SJCRH30 (cell line): Measurements from ENCODE around the gene GK. TPM values are rescaled to one million over a fixed set of nuclear protein-coding genes. Genes with fewer than 3 reads are reported as not detected.
"Not testable (repeated sequence)": the region's sequence is repeated elsewhere in the genome, so short reads cannot be mapped to it uniquely, and the experiment has no call there.

ENCODE experiments used
- DNase-seq, 2 experiments: peaks; one replicate each; pipeline ENCODE4 v3.0.0-alpha.2; 2015 to 2020
- H3K27ac ChIP-seq: fragments of 250-450 bp; sonication (Bioruptor Pico); 2 replicates; pipeline ENCODE4 v1.5.1; 2020; ENCODE audit warnings: mild to moderate bottlenecking, moderate library complexity
- H3K27me3 ChIP-seq: fragments of 250-450 bp; sonication (Bioruptor Pico); 2 replicates; pipeline ENCODE4 v1.5.1; 2020; ENCODE audit warnings: mild to moderate bottlenecking, moderate library complexity
- H3K36me3 ChIP-seq: fragments of 250-450 bp; sonication (Bioruptor Pico); 2 replicates; pipeline ENCODE4 v1.5.1; 2020; ENCODE audit warnings: mild to moderate bottlenecking, moderate library complexity
- H3K4me1 ChIP-seq: fragments of 250-450 bp; sonication (Bioruptor Pico); 2 replicates; pipeline ENCODE4 v1.5.1; 2020; ENCODE audit warnings: mild to moderate bottlenecking, moderate library complexity
- H3K4me3 ChIP-seq: fragments of 250-450 bp; sonication (Bioruptor Pico); 2 replicates; pipeline ENCODE4 v1.5.1; 2020; ENCODE audit warnings: mild to moderate bottlenecking, moderate library complexity
- H3K9me3 ChIP-seq: fragments of 250-450 bp; sonication (Bioruptor Pico); replicated peaks from 2 replicates; pipeline ENCODE4 v1.5.1; 2020; ENCODE audit warnings: mild to moderate bottlenecking, moderate library complexity
- total RNA-seq: library from RNA; depleted of rRNA; stranded (reverse); fragments of >200 nt; shearing (Covaris generic); gene quantifications from 2 replicates; pipeline ENCODE4 v1.2.3, GENCODE V29; 2014

GK gene
- total RNA-seq, 1 experiment from 2014 or later = 10.5 TPM

GRCh38 chrX:30666094-30666493 lies 12.9 kb downstream of the GK start:
- no peaks in the 10 kb centered on the region for H3K9me3 ChIP-seq
- H3K27ac ChIP-seq = no peak overlapping the region
- no peaks in the 10 kb centered on the region for H3K27me3 ChIP-seq
- no peaks in the 10 kb centered on the region for H3K4me1 ChIP-seq
- no peaks in the 10 kb centered on the region for H3K36me3 ChIP-seq
- no peak overlapping the region for H3K4me3 ChIP-seq
- no peak for DNase-seq

- Histone ChIP-seq H3K4me1 (no peaks in the 10 kb centered on the region), H3K36me3 (no peaks in the 10 kb centered on the region)
- DNase-seq = no peak
Observed at GRCh38 chrX:30668581-30668980, 15.4 kb downstream of the GK start.

GRCh38 chrX:30671189-30671588 lies 18.0 kb downstream of the GK start:
- not testable (repeated sequence) for H3K36me3 ChIP-seq, H3K4me3 ChIP-seq, DNase-seq, H3K4me1 ChIP-seq, H3K9me3 ChIP-seq, H3K27ac ChIP-seq, H3K27me3 ChIP-seq

More at GRCh38 chrX:30668581-30668980, 15.4 kb downstream of the GK start:
- Histone ChIP-seq H3K27me3 (no peaks in the 10 kb centered on the region), H3K4me3 (no peak overlapping the region), H3K9me3 (no peaks in the 10 kb centered on the region), H3K27ac (no peak overlapping the region)

GRCh38 chrX:30673127-30673796 lies 20.0 kb downstream of the GK start:
- H3K27ac ChIP-seq = no peak overlapping the region
- no peak overlapping the region for H3K4me3 ChIP-seq
- no peaks in the 10 kb centered on the region for H3K27me3 ChIP-seq
- no peaks in the 10 kb centered on the region for H3K36me3 ChIP-seq
- DNase-seq = no peak
- H3K4me1 ChIP-seq = no peaks in the 10 kb centered on the region
- H3K9me3 ChIP-seq = no peaks in the 10 kb centered on the region

DNA sequence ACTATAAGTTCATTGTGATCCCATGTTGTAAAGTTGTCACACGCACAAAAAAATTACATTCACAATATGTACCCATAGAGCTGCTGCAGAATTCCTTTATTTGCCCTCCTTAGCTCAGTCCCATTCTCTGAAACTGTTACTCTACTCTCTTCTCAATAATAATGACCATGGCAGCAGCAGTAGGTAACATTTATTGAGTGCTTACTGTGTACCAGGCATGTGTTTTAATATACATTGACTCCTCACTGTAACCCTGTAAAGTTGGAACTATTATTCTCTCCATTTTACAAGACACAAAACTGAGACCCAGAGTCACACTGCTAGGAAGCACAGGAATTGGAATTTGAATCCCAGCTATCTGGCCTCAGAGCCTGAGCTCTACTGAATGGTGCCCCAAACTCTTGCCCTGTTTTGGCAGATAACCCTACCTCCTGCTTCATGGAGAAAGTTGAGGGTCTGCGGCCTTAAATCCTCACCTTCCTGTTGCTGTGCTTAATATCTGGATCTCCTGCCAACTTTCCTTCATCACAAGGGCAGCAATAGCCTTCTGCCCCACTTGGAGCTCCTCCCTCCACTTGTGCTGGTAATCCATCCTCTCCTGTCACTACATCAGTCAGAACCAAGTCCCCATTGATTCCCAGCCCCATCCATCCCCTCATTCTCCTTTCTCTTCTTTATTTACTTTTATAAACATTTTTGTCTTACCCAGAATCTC lies 20.8 kb downstream of the GK start:
- DNase-seq = no peak

DNA sequence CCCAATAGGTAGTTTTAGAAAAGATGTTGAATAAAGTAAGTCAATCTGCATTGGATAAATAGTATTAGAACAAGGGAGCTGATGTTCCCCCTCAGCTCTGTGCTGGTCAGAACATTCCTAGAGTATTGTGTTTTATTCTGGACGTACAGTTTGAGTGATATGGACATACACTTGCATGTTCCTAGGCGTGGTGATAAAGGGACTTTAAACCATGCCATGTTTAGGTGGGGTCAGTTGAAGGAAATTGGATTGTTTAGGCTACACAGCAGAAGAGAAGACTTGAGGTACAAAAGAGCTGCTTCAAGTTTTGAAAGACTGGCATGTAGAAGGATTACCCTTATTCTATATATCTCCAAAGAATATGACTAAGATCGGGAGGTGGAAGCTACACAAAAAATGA lies 21.6 kb downstream of the GK start:
- H3K27me3 ChIP-seq = no peaks in the 10 kb centered on the region
- no peak for DNase-seq
- H3K36me3 ChIP-seq = no peaks in the 10 kb centered on the region
- no peak overlapping the region for H3K4me3 ChIP-seq
- H3K27ac ChIP-seq = no peak overlapping the region
- H3K9me3 ChIP-seq = no peaks in the 10 kb centered on the region
- H3K4me1 ChIP-seq = no peaks in the 10 kb centered on the region

More for the DNA sequence above, 20.8 kb downstream of the GK start:
- Histone ChIP-seq H3K36me3 (no peaks in the 10 kb centered on the region), H3K9me3 (no peaks in the 10 kb centered on the region), H3K4me3 (no peak overlapping the region), H3K27ac (no peak overlapping the region), H3K27me3 (no peaks in the 10 kb centered on the region), H3K4me1 (no peaks in the 10 kb centered on the region)

- DNase-seq = no peak
- H3K36me3 ChIP-seq = no peaks in the 10 kb centered on the region
- no peak overlapping the region for H3K27ac ChIP-seq
- no peaks in the 10 kb centered on the region for H3K27me3 ChIP-seq
- no peaks in the 10 kb centered on the region for H3K9me3 ChIP-seq
- no peak overlapping the region for H3K4me3 ChIP-seq
- H3K4me1 ChIP-seq = no peaks in the 10 kb centered on the region
Observed at GRCh38 chrX:30679369-30679768, 26.1 kb downstream of the GK start.

GRCh38 chrX:30680618-30681017 lies 27.4 kb downstream of the GK start:
- no peak overlapping the region for H3K4me3 ChIP-seq
- no peaks in the 10 kb centered on the region for H3K4me1 ChIP-seq
- H3K36me3 ChIP-seq = no peaks in the 10 kb centered on the region
- no peaks in the 10 kb centered on the region for H3K9me3 ChIP-seq
- no peak overlapping the region for H3K27ac ChIP-seq
- H3K27me3 ChIP-seq = no peaks in the 10 kb centered on the region
- no peak for DNase-seq

DNA sequence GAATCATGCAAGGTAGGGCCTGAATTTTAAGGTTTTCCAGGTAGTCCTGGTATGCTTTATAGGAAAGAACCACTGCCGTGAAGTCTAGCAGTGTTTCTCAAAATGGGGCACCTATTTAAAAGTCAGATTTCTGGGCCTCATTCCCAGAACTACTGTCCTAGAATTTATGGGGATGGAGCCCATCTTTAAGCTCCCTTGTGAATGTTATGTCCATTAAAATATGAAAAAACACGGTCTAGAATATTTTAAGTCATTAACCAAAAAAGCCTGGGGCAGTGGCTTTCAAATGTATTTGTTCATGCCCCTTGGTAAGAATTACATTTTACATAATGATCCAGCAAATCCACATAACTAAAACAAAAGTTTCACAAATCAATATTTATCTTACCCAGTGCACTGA lies 35.4 kb downstream of the GK start:
- no peaks in the 10 kb centered on the region for H3K4me1 ChIP-seq
- no peak for DNase-seq
- H3K4me3 ChIP-seq = no peak overlapping the region
- H3K27me3 ChIP-seq = no peaks in the 10 kb centered on the region
- no peaks in the 10 kb centered on the region for H3K9me3 ChIP-seq
- H3K36me3 ChIP-seq = no peaks in the 10 kb centered on the region
- H3K27ac ChIP-seq = no peak overlapping the region

DNA sequence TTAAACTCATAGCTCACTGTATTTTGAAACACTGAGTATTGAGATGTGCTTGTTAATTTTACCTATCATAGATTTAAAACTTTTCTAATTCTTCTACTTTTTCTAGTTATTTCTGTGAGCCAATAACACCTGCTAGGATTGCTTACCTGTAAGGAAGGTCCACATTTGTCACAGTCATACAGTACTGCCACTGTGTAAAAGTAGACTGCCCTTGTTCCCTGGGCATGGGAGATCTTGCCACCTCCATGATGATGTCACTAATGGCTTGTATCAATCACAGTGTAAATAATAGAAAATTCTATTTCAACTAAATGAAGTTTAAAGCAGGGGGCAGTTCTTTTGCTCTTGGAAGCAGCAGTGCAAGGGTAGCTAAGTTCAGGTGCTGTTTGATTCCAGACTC lies 35.9 kb downstream of the GK start:
- no peaks in the 10 kb centered on the region for H3K36me3 ChIP-seq
- H3K4me3 ChIP-seq = no peak overlapping the region
- H3K27me3 ChIP-seq = no peaks in the 10 kb centered on the region
- DNase-seq = no peak
- no peak overlapping the region for H3K27ac ChIP-seq
- H3K4me1 ChIP-seq = no peaks in the 10 kb centered on the region
- H3K9me3 ChIP-seq = no peaks in the 10 kb centered on the region

DNA sequence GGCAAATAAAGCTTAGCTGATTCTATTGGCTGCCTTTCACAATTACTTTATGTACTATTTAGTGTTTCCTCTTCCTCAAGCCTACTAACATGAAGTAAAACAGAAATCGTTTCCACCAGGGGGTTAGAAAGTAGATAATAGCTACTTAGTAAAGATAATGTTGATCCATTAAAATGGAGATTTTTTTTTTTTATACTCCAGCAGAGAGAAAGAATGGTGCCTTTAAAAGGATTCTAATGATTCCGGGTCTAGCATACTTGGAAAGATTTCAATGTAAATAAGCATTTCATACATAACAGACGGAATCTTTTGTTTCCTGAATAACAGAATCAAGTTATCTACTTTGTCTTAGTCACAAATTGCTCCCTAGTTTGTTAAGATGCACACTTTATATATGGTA lies 37.1 kb downstream of the GK start:
- no peaks in the 10 kb centered on the region for H3K27me3 ChIP-seq
- H3K27ac ChIP-seq = no peak overlapping the region
- no peaks in the 10 kb centered on the region for H3K36me3 ChIP-seq
- DNase-seq = no peak
- no peaks in the 10 kb centered on the region for H3K9me3 ChIP-seq
- no peak overlapping the region for H3K4me3 ChIP-seq
- no peaks in the 10 kb centered on the region for H3K4me1 ChIP-seq

- Histone ChIP-seq H3K4me1 (no peaks in the 10 kb centered on the region), H3K4me3 (no peak overlapping the region), H3K9me3 (no peaks in the 10 kb centered on the region), H3K27ac (no peak overlapping the region), H3K36me3 (no peaks in the 10 kb centered on the region), H3K27me3 (no peaks in the 10 kb centered on the region)
- DNase-seq = no peak
Observed at GRCh38 chrX:30693999-30694650, 40.9 kb downstream of the GK start.

DNA sequence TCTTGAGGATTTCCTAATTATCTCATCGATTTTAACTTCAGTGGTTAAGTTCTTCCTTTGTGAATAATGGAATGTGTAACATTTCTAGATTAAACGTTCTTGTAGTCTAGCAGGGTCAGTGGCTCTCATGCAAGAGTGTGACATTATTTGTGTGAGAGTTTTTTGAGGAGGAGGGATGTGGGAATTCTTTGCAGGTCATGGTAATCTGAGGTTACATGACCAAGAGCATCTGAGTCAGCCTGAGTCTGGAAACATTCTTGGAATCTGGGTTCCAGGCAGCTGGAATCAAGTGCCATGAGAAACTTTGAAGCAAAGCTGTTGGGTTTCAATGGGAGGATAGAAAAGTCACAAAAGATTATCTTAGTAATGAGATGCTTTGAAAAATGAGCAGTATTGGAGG lies 49.5 kb downstream of the GK start:
- Histone ChIP-seq H3K4me1 (no peaks in the 10 kb centered on the region), H3K27ac (no peak overlapping the region), H3K27me3 (no peaks in the 10 kb centered on the region), H3K36me3 (no peaks in the 10 kb centered on the region), H3K4me3 (no peak overlapping the region), H3K9me3 (no peaks in the 10 kb centered on the region)
- no peak for DNase-seq

DNA sequence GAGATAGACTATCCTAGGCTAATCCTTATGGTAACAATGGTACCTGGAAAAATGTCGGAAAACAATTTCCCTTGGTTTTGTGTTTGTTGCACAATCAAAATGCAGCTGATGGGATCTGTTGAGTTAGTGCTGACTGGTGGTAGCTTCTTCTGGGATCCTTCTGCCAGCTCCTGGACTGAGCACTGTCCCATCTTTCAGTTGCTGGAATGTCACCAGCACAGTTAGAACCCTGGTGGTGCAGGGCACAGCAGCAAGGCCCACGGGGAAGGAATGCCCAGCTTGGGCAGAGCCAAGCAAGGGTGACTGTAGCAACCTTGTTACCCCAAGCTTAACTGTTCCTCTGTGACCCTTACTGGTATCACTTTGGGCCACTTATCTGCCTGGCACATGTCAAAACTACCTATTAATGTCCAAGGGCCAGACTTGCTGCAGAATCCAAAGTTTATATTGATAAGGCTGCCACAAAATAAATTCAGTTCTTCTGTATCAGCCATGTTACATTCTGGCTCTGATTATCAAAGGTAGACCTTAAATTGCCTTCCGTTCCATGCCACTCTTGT lies 53.1 kb downstream of the GK start:
- Histone ChIP-seq H3K4me3 (no peak overlapping the region), H3K36me3 (no peaks in the 10 kb centered on the region), H3K27me3 (no peaks in the 10 kb centered on the region), H3K9me3 (no peaks in the 10 kb centered on the region), H3K4me1 (no peaks in the 10 kb centered on the region), H3K27ac (no peak overlapping the region)
- no peak for DNase-seq

- no peaks in the 10 kb centered on the region for H3K36me3 ChIP-seq
- no peak overlapping the region for H3K27ac ChIP-seq
- no peak for DNase-seq
- H3K4me1 ChIP-seq = no peaks in the 10 kb centered on the region
- no peaks in the 10 kb centered on the region for H3K9me3 ChIP-seq
- H3K27me3 ChIP-seq = no peaks in the 10 kb centered on the region
- H3K4me3 ChIP-seq = no peak overlapping the region
Observed at GRCh38 chrX:30712214-30712613, 59.0 kb downstream of the GK start.
